ENCODE results near the gene SLC6A19. TPM values are rescaled to one million over a fixed set of nuclear protein-coding genes. Genes with fewer than 3 reads are reported as not detected.

Gene SLC6A19
- total and polyA plus RNA-seq, 9 of the 15 experiments (the other 6 are each of a cell fraction or from before 2014, with no cell fraction given): 0.03 to 1.6 (median 0.59) TPM

- TF ChIP-seq TRIM25 (IDR thresholded peaks at IDR 0.05; ENCODE audit: borderline replicate concordance) (no peak), RUNX1 (IDR thresholded peaks at IDR 0.05; ENCODE audit: low read depth) (peak; percentile 73; the same call in 1 of the 2 replicates), ZNF311 (CRISPR knock-in tag; IDR thresholded peaks at IDR 0.05) (peak; percentile 94), ZNF175 (CRISPR knock-in tag; IDR thresholded peaks at IDR 0.05; ENCODE audit: low read depth) (peak; percentile 91; the same call in 1 of the 2 replicates), YBX1 (IDR thresholded peaks at IDR 0.05) (no peak), GTF3C2 (IDR thresholded peaks at IDR 0.05; ENCODE audit: borderline replicate concordance, extremely low read depth, insufficient read length) (no peak), POU5F1 (IDR thresholded peaks at IDR 0.05; ENCODE audit: borderline replicate concordance, low read depth, low read length, partially characterized antibody) (no peak), PTTG1 (tag; IDR thresholded peaks at IDR 0.05; ENCODE audit: low read depth) (no peak), ZNF655 (CRISPR knock-in tag; IDR thresholded peaks at IDR 0.05) (no peak), STAG1 (CRISPR knock-in tag; IDR thresholded peaks at IDR 0.05; ENCODE audit: borderline replicate concordance) (no peak), DEAF1 (CRISPR knock-in tag; IDR thresholded peaks at IDR 0.05) (no peak), PHTF2 (CRISPR knock-in tag; IDR thresholded peaks at IDR 0.05) (no peak), POLR3A (IDR thresholded peaks at IDR 0.05; ENCODE audit: borderline replicate concordance, extremely low read depth, insufficient read depth, insufficient read length) (no peak), NFE2 (IDR thresholded peaks at IDR 0.05; ENCODE audit: low read depth) (peak; percentile 40; the same call in 1 of the 2 replicates), JUNB (CRISPR knock-in tag; conservative IDR thresholded peaks at IDR 0.05) (no peak), ZBTB2 (IDR thresholded peaks at IDR 0.05) (peak; percentile 92; the same call in 1 of the 2 replicates), FOSL1 (tag; conservative IDR thresholded peaks at IDR 0.05) (peak; percentile 70), ZBTB8A (IDR thresholded peaks at IDR 0.05; ENCODE audit: partially characterized antibody) (no peak)
Observed at GRCh38 chr5:1185629-1186350, 15.6 kb upstream of the SLC6A19 start (continued).

All from K562 (cell line).